DOHH2 (cell line): ENCODE measurements around the gene TRIM9.

Source experiments
- CTCF ChIP-seq: fragments of 200-600 bp; sonication (generic); IDR thresholded peaks from one replicate; pipeline ENCODE4 v1.5.1; 2014; ENCODE audit warnings: antibody characterized with exemption, mild to moderate bottlenecking, low read depth, low read length; ENCODE audit not compliant: poor library complexity, severe bottlenecking
- EZH2phosphoT487 ChIP-seq: fragments of 200-600 bp; sonication (generic); IDR thresholded peaks from 2 replicates; pipeline ENCODE4 v1.6.1; 2017; ENCODE audit warnings: borderline replicate concordance, mild to moderate bottlenecking, antibody characterized with exemption, low read length, moderate library complexity, mixed read lengths

- no peak for TF ChIP-seq CTCF
- TF ChIP-seq EZH2phosphoT487, result no peak
Observed at GRCh38 chr14:51035611-51036192, 59.2 kb downstream of the TRIM9 start.
